HG02870 (cell line): Measurements from ENCODE around the gene ADAMTSL4.

Source experiments
- ATAC-seq: cut with Tn5 transposase; IDR thresholded peaks from one replicate; pipeline ENCODE4 v1.9.1; 2021; ENCODE audit warnings: mild to moderate bottlenecking, moderate library complexity; ENCODE audit not compliant: unreplicated experiment

The ADAMTSL4 gene

DNA sequence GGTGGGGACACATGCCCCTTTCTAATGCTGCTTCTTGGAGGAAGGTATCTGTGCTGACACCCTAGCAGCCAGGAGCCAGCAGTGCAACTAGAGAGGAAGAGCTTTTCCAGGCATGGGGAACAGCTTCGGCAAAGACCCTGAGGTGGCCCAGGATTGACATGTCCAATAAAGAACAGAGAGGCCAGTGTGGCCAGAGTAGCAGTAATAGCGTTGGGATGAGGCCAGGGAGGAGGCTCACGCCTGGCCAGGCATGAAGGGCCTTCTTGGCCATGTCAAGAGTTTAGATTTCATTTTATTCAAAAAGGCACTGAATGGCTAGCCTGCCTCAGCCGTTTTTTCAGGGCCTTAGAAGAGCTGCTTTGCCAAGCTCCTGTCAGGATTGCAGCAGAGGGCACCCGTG lies 16.3 kb upstream of the ADAMTSL4 start:
- ATAC-seq: no peak

DNA sequence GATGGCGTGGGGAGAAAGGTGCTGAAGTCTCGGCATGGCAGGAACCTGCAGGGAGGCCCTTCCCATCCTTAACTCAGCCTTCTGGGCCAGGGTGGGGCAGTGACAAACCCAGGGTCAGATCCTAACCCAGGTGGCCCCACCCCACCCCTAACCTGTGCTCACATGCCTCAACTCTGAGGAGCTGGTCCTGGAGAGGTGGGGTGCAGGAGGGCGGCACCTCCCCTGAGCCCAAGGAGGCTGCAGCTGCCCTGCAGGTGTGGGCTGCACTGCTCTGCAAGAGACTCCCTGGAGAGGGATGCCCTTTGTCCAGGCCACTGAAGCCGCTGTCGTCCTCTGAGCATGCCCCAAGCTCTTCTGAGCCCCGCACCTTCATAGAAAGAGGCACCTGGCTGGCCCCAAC lies 15.2 kb upstream of the ADAMTSL4 start:
- ATAC-seq: no peak

DNA sequence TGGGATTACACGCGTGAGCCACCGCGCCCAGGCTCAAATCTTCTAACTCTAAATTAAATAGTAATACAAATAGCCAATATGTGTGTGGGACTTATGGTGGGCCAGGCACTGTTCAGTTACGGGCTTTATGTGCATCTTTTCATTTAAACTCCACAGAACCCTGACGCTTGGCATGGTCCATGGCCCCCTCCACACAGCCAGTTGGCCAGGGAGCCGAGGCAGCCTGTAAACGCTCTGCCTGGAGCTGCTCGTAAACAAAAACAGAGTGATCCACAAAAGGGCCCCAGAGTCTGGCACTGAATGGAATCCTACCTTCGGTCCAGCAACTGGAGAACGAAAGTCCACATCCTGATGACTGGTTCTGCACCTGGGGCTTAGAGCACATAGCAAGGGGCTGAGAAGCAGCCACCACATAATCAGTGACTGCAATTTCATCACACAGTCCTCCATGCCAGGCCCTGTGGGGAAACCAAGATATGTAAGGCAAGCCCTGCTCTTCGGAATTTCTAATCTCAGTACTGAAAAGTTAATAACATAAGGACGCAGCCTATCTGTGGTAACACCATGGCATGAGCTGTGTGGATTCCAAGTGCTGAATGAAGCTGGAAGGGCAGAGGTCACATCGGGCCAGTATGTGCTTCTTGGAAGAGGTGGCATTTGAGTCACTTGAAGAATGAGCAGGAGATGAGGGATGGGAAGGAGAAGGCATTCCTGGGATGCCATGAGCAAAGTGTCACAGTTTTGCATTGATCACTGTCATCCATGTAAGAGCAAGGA lies 13.5 kb upstream of the ADAMTSL4 start:
- no peak for ATAC-seq

DNA sequence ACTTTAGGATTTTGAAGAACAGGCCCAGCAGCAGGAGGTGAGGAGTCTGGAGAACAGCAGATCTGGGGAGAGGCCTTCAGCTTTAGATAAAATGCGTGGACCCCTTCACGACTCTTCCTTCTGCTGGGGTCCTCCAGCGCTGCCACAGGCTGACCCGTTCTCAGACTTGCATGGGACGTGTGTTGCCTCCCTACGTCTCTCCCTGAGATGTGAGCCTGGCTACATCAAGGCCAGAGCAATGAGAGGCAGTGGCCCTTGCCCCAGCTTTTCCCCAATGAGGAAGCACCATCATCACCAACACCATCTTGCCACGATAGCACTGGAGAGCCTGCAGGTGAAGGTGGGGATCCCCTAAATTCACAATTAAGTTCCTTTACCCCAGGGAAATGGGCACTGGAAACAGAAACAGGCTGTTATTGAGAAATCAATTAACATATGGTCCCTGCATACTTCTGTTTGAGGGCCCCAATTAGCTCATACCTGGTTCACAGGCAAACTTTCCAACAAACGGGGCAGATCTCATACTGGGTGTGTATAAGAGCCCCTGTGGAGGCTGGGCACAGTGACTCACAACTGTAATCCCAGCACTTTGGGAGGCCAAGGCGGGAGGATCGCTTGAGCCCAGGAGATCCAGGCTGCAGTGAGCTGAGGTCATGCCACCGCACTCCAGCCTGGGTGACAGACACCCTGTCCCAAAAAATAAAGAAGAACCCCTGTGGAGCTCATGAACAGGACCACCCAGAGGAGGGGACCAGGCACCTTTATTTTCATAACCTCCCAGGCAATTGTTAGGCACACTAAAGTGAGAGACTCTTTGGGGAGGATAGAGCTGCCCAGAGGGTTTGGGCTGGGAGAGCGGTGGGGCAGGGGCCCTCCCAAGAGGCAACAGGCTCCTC lies 12.1 kb upstream of the ADAMTSL4 start:
- no peak for ATAC-seq

- no peak for ATAC-seq
Measured at GRCh38 chr1:150537732-150538684, 11.2 kb upstream of the ADAMTSL4 start.

DNA sequence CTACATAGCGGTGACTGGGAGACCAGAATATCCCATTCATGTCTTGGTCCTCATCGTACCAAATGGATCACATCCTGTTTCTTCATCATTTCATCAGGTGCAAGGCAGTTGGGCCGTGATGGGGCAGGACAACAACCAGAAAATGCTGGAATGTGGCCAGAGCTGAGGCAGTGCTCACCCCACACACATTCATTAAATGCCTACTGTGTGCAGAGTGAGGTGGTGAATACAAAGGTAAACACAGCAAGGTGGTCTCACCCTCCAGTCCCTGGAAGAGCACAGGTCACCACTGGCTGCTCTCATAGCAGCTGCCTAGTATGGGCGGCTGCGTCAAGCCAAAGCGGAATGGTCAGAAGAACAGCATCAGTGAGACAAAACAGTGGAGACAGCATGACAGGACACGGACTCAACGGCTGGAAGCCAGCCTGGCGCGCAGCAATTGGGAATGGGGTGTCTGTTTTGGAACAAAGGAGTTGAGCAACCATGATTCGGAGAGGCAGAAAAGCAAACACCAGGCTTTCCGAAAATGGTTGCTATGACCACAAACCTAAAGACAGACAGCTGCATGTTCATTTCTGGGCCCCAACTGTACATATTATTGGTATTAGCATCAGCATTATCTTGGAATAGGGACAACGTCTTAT lies 5.6 kb upstream of the ADAMTSL4 start:
- no peak for ATAC-seq

DNA sequence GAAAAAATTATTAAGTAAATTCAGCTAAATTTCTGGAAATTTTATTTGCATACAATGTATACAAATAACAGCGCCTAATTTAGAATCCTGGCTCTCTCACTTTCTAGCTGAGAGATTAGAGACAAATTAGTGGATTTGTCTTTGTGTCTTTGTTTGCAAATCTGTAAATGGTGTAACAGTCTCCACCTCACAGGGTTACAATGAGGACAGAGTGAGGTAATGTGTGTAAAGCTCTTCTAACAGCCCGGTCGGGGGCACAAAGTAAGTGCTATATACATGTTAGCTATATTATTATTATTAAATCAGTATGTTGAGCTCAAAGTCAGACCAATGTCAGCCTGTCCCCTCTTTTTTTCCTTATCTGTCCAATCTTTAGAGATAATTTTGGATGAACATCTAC lies 5.0 kb upstream of the ADAMTSL4 start:
- ATAC-seq: no peak

- ATAC-seq: no peak
Measured at GRCh38 chr1:150545486-150546032, 3.6 kb upstream of the ADAMTSL4 start.

- ATAC-seq: no peak
Measured at GRCh38 chr1:150546294-150546937, 2.8 kb upstream of the ADAMTSL4 start.

DNA sequence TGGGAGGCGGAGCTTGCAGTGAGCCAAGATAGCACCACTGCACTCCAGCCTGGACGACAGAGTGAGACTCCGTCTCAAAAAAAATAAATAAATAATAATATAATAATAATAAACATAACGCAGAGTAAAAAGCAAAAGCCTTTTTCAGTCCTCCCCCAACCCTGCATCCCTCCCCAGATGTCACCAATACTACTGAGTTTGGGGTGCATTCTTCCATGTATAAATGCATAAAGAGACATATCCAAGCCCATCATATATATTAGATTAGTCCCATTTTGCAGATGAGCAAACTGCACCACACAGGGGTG lies 930 bp upstream of the ADAMTSL4 start:
- ATAC-seq: no peak

DNA sequence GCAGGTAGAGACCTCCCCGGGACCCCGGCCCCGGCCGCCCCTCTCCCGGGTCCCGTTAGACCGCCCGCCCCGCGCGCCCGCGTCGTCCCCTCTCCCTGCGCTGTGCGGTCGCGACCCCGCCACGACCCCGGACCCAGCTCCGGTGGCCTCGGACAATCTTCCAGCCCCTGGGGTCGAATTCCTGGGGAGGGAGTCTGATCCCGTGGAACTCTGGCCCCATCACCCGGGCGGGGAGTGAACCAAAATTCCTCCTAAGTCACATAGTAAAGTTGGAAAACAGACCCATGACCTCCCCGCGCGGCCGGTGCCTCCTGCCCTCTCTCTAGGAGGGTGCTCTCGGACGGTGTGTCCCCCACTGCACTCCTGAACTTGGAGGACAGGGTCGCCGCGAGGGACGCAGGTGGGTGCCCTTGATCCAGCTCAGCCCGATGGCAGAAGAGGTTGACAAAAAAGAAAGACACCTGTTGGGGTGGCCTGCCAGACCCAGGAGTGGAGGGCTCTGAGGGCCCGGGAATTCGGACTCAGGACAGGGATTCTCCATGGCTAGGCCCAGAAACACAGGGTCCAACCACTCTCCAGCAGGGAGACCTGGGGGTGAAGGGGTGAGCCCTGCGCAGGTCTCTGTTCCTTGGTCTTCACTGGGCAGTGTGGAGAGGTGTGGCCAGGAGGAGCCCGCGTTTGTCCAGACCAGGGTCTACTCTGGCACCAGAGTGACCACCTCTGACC lies 451 bp downstream of the ADAMTSL4 start:
- no peak for ATAC-seq

DNA sequence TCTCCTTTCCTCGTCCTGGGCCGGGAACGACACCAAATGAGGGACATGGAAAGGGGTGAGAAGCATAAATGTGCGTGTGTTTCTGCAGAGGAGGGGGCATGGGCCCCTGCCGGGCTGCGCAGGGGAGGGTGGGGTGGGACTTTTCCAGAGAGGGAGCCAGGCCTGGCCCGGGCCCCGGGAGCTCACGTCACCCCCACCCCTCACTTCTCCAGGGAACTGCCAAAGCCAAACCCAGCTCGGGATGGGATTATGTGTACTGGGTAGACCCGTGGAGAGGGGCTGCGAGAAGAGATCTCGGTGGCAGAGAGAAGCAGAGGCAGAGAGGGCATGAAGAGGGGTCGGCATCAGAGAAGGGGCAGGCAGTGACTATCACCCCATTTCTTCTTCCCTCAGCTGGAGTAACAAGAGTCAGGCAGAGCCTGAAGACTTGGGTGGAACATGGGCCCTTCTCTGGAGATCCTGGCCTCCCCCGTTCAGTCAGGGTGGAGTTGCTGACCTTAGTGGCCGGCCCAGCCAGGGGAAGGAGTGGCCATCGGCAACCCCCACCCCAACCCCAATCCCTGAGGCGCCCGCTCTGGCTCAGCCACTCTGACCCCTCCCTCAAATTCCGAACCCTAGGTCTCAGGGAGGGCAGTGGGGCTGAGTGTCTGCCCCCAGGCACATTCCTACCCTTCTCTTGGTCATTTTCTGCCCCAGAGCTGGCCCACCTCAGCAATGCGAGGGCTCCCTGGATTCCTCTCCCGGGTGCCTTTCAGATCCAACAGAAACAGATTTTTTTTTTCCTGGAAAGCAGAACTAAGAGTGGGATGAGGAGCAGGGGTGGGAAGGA lies 1.2 kb downstream of the ADAMTSL4 start:
- ATAC-seq: no peak

DNA sequence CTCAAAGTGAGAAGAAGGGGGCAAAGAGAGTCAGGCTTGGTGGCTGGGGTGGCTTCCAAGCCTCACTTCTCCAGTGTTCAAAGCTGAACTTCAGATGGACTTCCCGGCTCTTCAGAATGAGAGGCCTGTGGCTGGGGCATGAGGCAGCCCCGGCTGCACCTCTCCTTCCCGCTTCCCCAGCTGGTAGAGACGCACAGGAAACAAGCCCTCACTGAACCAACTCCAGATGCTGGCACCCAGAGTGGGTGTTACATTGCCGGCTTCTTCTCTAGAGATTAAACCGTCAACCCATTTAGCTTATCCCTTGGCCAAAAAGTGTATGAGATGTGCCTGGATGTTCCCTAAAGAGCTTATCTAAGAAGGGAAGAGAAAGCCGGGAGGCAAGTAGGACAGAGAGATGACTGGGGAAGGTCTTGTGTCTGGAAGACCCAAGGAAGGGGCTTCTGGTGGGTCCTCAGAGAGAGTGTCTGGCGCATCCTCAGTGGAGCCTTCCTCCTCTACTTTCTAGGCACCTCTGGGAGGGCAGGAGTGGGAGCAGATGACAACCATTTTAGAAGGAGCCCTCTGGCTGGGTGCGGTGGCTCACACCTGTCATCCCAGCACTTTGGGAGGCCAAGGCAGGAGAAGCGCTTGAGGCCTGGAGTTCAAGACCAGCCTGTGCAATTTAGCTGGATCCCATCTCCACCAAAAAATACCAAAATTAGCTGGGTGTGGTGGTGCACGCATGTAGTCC lies 2.0 kb downstream of the ADAMTSL4 start:
- ATAC-seq: no peak

DNA sequence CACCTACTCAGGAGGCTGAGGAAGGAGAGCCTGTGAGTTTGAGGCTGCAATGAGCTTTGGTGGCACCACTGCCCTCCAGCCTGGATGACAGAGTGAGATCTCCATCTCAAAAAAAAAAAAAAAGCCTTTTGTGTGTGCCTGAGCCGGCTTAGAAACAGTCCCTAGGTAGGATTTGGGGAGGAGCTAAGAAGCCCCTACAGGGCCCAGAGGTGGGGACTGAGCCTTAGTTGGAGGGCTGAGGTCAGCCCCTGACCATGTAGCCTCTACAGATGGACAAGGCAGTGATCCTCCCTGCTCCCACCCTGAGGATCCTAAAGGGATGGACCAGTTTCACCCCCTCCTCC lies 2.5 kb downstream of the ADAMTSL4 start:
- ATAC-seq: no peak

GRCh38 chr1:150552128-150552910 lies 3.1 kb downstream of the ADAMTSL4 start:
- ATAC-seq: no peak

GRCh38 chr1:150552911-150553289 lies 3.7 kb downstream of the ADAMTSL4 start:
- no peak for ATAC-seq
